Neural cell (in vitro differentiated cells): ENCODE measurements around the gene CNTNAP2. TPM values are rescaled to one million over a fixed set of nuclear protein-coding genes. Genes with fewer than 3 reads are reported as not detected.
"Not testable (repeated sequence)": the region's sequence is repeated elsewhere in the genome, so short reads cannot be mapped to it uniquely, and the experiment has no call there.

Experiments used
- H2AFZ ChIP-seq: fragments of 200-600, 300-800 bp; sonication (generic), shearing (Covaris generic); 2 replicates; pipeline ENCODE4 v1.6.0; 2014; ENCODE audit warnings: low read depth, mild to moderate bottlenecking, antibody characterized with exemption, low read length, moderate library complexity
- H3F3A ChIP-seq: fragments of 200-600 bp; shearing (Covaris generic); 2 replicates; pipeline ENCODE4 v1.6.1; 2016; ENCODE audit warnings: mild to moderate bottlenecking, moderate library complexity, mixed read lengths, antibody characterized with exemption, low read length; ENCODE audit not compliant: insufficient read depth, poor library complexity, severe bottlenecking
- H3K27ac ChIP-seq: fragments of 200-600, 300-800 bp; sonication (generic), shearing (Covaris generic); 2 replicates; pipeline ENCODE4 v1.5.1; 2014; ENCODE audit warnings: mild to moderate bottlenecking, low read length, moderate library complexity
- H3K27me3 ChIP-seq: fragments of 300-800, 200-600 bp; sonication (generic), shearing (Covaris generic); 2 replicates; pipeline ENCODE4 v1.6.0; 2014; ENCODE audit warnings: mild to moderate bottlenecking, low read depth, low read length, moderate library complexity; ENCODE audit not compliant: insufficient read depth
- H3K36me3 ChIP-seq: fragments of 300-800, 200-600 bp; sonication (generic), shearing (Covaris generic); 2 replicates; pipeline ENCODE4 v1.5.1; 2014; ENCODE audit warnings: mild to moderate bottlenecking, antibody characterized with exemption, low read length, moderate library complexity; ENCODE audit not compliant: insufficient read depth
- H3K4me2 ChIP-seq: fragments of 300-800, 200-600 bp; sonication (generic), shearing (Covaris generic); 2 replicates; pipeline ENCODE4 v1.6.0; 2014; ENCODE audit warnings: mild to moderate bottlenecking, low read length
- H3K4me3 ChIP-seq: fragments of 300-800, 200-600 bp; sonication (generic), shearing (Covaris generic); 2 replicates; pipeline ENCODE4 v1.5.1; 2014; ENCODE audit warnings: mild to moderate bottlenecking, low read length, moderate library complexity
- H3K79me2 ChIP-seq: fragments of 200-600 bp; shearing (Covaris generic); replicated peaks from 2 replicates; pipeline ENCODE4 v1.6.0; 2014; ENCODE audit warnings: mild to moderate bottlenecking, low read length, moderate library complexity; ENCODE audit not compliant: insufficient read depth
- H3K9ac ChIP-seq: fragments of 300-800, 200-600 bp; sonication (generic), shearing (Covaris generic); 2 replicates; pipeline ENCODE4 v1.6.1; 2016; ENCODE audit warnings: mild to moderate bottlenecking, low read length, mixed read lengths
- H3K9me2 ChIP-seq: fragments of 200-600 bp; shearing (Covaris generic); 2 replicates; pipeline ENCODE4 v1.6.1; 2016; ENCODE audit warnings: mild to moderate bottlenecking, low read length, mixed read lengths; ENCODE audit not compliant: insufficient read depth
- H3K9me3 ChIP-seq: fragments of 200-600, 300-800 bp; sonication (generic), shearing (Covaris generic); 2 replicates; pipeline ENCODE4 v1.6.1; 2016; ENCODE audit warnings: mild to moderate bottlenecking, mixed run types, low read length, moderate library complexity, mixed read lengths
- H4K20me1 ChIP-seq: fragments of 200-600 bp; shearing (Covaris generic); 2 replicates; pipeline ENCODE4 v1.6.1; 2016; ENCODE audit warnings: mild to moderate bottlenecking, mixed run types; ENCODE audit not compliant: insufficient read depth
- EP300 ChIP-seq: fragments of 450-650 bp; conservative IDR thresholded peaks from 2 replicates; pipeline ENCODE4 v1.6.1; 2014; ENCODE audit warnings: antibody characterized with exemption, mild to moderate bottlenecking, moderate library complexity; ENCODE audit not compliant: poor library complexity, severe bottlenecking
- EZH2 ChIP-seq: fragments of 200-600, 300-800 bp; shearing (Covaris generic), sonication (generic); IDR thresholded peaks from 2 replicates; pipeline ENCODE4 v1.6.1; 2014; ENCODE audit warnings: antibody characterized with exemption, low read length, borderline replicate concordance, mild to moderate bottlenecking; ENCODE audit not compliant: insufficient read depth, poor library complexity, severe bottlenecking
- MXI1 ChIP-seq: fragments of 450-650 bp; conservative IDR thresholded peaks from 2 replicates; pipeline ENCODE4 v1.6.1; 2014; ENCODE audit warnings: antibody characterized with exemption, mild to moderate bottlenecking; ENCODE audit not compliant: poor library complexity, severe bottlenecking
- POLR2AphosphoS5 ChIP-seq: IDR thresholded peaks from 2 replicates; pipeline ENCODE4 v1.6.1; 2012
- RAD21 ChIP-seq: fragments of 450-650 bp; conservative IDR thresholded peaks from 2 replicates; pipeline ENCODE4 v1.6.1; 2014; ENCODE audit warnings: antibody characterized with exemption, mild to moderate bottlenecking, moderate library complexity
- SMC3 ChIP-seq: fragments of 450-650 bp; conservative IDR thresholded peaks from 2 replicates; pipeline ENCODE4 v1.6.1; 2014; ENCODE audit warnings: antibody characterized with exemption, mild to moderate bottlenecking, moderate library complexity; ENCODE audit not compliant: poor library complexity
- TAF1 ChIP-seq: IDR thresholded peaks from 2 replicates; pipeline ENCODE4 v1.6.1; 2012; ENCODE audit warnings: low read depth
- polyA plus RNA-seq: library from polyadenylated mRNA; depleted of rRNA; stranded (reverse); fragments of >200 nt; gene quantifications from 2 replicates; pipeline ENCODE4 v1.2.3, GENCODE V29; 2014
- TF ChIP-seq, protein P1 (sequence below): fragments of 450-650 bp; IDR thresholded peaks from 2 replicates; pipeline ENCODE4 v1.5.1; 2014; ENCODE audit warnings: antibody characterized with exemption, mild to moderate bottlenecking, moderate library complexity; ENCODE audit not compliant: poor library complexity, severe bottlenecking
- TF ChIP-seq, protein P2 (sequence below): IDR thresholded peaks from 2 replicates; pipeline ENCODE4 v1.6.1; 2012; ENCODE audit warnings: borderline replicate concordance

The CNTNAP2 gene
- polyA plus RNA-seq, 1 donor from 2014 or later: 276 TPM

DNA sequence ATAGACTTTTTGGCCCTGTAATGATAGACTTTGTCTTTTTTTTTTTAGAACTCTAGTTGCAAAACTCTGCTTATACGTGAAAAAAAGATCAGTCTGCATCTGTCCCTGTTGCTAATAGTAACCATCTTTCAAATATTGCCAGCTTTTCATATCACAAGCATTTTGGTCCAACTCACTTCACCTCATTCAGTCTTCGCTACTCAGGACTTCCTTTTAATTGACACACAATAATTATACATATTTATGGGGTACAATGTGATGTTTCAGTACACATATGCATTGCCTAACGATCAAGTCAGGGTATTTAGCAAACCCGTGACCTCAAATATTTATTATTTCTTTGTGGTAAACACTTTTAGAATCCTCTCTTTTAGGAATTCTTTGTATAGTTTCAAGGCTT, 1606.9 kb downstream of the CNTNAP2 start:
- Histone ChIP-seq H3K4me2 (no peak overlapping the region), H3K9ac (no peak overlapping the region), H3K9me3 (no peaks in the 10 kb centered on the region), H3K9me2 (no peaks in the 10 kb centered on the region), H3K36me3 (no peaks in the 10 kb centered on the region), H3K4me3 (no peak overlapping the region), H2AFZ (no peak overlapping the region), H3K27ac (no peak overlapping the region), H4K20me1 (no peaks in the 10 kb centered on the region), H3F3A (no peaks in the 10 kb centered on the region), H3K27me3 (no peaks in the 10 kb centered on the region), H3K79me2 (no peaks in the 10 kb centered on the region)
- no peak for TF ChIP-seq POLR2AphosphoS5
- no peak for TF ChIP-seq SMC3

DNA sequence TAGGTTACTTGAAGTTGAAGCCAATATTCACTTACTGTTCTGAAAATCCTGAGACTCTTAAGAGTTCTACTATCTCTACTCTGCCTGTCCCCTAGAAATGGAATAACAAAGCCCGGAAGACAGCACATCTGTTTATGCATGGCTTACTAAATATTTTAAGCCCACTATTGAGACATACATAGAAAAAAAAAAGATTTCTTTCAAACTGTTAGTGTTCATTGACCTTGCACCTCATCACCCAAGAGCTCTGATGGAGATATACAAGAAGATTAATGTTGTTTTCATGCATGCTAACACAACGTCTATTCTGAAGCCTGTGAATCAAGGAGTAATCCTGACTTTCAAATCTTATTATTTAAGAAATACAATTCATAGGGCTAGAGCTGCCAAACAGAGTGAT, 1614.7 kb downstream of the CNTNAP2 start:
- Histone ChIP-seq H3K79me2 (no peaks in the 10 kb centered on the region), H3K36me3 (no peaks in the 10 kb centered on the region), H3K4me2 (no peak overlapping the region), H3F3A (no peaks in the 10 kb centered on the region), H3K27ac (no peak overlapping the region), H3K4me3 (no peak overlapping the region), H3K9me3 (no peaks in the 10 kb centered on the region), H4K20me1 (no peaks in the 10 kb centered on the region), H3K9ac (no peak overlapping the region), H3K9me2 (no peaks in the 10 kb centered on the region), H3K27me3 (no peaks in the 10 kb centered on the region), H2AFZ (no peak overlapping the region)
- TF ChIP-seq RAD21 (no peak), POLR2AphosphoS5 (no peak), TAF1 (no peak), EZH2 (no peak), EP300 (no peak), MXI1 (no peak), SMC3 (no peak)
- TF ChIP-seq, protein P1, sequence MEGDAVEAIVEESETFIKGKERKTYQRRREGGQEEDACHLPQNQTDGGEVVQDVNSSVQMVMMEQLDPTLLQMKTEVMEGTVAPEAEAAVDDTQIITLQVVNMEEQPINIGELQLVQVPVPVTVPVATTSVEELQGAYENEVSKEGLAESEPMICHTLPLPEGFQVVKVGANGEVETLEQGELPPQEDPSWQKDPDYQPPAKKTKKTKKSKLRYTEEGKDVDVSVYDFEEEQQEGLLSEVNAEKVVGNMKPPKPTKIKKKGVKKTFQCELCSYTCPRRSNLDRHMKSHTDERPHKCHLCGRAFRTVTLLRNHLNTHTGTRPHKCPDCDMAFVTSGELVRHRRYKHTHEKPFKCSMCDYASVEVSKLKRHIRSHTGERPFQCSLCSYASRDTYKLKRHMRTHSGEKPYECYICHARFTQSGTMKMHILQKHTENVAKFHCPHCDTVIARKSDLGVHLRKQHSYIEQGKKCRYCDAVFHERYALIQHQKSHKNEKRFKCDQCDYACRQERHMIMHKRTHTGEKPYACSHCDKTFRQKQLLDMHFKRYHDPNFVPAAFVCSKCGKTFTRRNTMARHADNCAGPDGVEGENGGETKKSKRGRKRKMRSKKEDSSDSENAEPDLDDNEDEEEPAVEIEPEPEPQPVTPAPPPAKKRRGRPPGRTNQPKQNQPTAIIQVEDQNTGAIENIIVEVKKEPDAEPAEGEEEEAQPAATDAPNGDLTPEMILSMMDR: no peak
- TF ChIP-seq, protein P2, sequence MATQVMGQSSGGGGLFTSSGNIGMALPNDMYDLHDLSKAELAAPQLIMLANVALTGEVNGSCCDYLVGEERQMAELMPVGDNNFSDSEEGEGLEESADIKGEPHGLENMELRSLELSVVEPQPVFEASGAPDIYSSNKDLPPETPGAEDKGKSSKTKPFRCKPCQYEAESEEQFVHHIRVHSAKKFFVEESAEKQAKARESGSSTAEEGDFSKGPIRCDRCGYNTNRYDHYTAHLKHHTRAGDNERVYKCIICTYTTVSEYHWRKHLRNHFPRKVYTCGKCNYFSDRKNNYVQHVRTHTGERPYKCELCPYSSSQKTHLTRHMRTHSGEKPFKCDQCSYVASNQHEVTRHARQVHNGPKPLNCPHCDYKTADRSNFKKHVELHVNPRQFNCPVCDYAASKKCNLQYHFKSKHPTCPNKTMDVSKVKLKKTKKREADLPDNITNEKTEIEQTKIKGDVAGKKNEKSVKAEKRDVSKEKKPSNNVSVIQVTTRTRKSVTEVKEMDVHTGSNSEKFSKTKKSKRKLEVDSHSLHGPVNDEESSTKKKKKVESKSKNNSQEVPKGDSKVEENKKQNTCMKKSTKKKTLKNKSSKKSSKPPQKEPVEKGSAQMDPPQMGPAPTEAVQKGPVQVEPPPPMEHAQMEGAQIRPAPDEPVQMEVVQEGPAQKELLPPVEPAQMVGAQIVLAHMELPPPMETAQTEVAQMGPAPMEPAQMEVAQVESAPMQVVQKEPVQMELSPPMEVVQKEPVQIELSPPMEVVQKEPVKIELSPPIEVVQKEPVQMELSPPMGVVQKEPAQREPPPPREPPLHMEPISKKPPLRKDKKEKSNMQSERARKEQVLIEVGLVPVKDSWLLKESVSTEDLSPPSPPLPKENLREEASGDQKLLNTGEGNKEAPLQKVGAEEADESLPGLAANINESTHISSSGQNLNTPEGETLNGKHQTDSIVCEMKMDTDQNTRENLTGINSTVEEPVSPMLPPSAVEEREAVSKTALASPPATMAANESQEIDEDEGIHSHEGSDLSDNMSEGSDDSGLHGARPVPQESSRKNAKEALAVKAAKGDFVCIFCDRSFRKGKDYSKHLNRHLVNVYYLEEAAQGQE: no peak

DNA sequence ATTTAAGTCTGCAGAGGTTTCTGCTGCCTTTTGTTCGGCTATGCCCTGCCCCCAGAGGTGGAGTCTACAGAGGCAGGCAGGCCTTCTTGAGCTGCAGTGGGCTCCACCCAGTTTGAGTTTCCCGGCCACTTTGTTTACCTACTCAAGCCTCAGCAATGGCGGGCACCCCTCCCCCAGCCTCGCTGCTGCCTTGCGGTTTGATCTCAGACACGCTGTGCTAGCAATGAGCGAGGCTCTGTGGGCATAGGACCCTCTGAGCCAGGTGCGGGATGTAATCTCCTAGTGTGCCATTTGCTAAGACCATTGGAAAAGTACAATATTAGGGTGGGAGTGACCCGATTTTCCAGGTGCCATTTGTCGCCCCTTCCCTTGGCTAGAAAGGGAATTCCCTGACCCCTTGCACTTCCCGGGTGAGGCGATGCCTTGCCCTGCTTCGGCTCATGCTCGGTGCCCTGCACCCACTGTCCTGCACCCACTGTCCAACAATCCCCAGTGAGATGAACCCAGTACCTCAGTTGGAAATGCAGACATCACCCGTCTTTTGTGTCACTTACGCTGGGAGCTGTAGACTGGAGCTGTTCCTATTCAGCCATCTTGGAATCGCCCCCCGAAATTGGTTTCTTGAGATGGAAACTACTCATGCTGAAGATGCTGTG, 1621.1 kb downstream of the CNTNAP2 start:
- H3K79me2 ChIP-seq, H3K4me3 ChIP-seq, H3K36me3 ChIP-seq, H3K9me2 ChIP-seq, H2AFZ ChIP-seq, H3K27ac ChIP-seq, H4K20me1 ChIP-seq, H3K27me3 ChIP-seq, H3K9ac ChIP-seq, H3K4me2 ChIP-seq, H3K9me3 ChIP-seq, H3F3A ChIP-seq: not testable (repeated sequence)
